ENCODE results near the gene DLX5.

Gene DLX5

DNA sequence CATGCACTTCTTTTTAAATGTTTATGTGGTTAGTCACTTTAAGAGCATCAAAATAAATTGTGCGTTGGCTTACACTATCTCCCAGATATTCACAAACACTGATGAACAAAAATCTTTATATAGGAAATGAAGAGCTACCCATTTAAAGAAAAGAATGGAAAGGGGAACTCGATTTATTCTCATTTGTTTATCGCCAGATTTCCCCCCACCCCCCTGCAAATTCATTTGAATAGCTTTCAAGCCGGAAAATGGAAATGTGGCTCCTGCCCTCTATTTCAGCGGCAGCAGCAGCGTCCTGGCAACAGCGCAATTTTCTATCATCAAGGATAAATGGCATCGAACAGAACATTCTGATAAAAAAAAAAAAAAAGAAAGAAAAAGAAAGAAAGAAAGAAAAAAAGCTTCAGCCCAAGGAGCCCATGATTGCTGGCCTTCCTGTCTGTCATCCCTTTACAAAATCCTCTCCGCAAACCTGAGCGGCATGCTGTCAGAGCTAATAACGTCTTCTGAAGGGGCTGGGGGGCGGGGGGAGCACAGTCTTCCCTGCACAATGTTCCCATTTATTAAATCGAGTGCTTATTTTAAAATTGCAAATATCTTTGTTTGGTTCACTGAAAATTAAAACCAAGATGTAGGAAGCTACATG, 33.0 kb downstream of the DLX5 start:
- TF ChIP-seq, protein P1, sequence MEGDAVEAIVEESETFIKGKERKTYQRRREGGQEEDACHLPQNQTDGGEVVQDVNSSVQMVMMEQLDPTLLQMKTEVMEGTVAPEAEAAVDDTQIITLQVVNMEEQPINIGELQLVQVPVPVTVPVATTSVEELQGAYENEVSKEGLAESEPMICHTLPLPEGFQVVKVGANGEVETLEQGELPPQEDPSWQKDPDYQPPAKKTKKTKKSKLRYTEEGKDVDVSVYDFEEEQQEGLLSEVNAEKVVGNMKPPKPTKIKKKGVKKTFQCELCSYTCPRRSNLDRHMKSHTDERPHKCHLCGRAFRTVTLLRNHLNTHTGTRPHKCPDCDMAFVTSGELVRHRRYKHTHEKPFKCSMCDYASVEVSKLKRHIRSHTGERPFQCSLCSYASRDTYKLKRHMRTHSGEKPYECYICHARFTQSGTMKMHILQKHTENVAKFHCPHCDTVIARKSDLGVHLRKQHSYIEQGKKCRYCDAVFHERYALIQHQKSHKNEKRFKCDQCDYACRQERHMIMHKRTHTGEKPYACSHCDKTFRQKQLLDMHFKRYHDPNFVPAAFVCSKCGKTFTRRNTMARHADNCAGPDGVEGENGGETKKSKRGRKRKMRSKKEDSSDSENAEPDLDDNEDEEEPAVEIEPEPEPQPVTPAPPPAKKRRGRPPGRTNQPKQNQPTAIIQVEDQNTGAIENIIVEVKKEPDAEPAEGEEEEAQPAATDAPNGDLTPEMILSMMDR (IDR thresholded peaks at IDR 0.05; ENCODE audit: low read depth, low read length): no peak
- no peak overlapping the region for H3K4me3 ChIP-seq (ENCODE audit: low read depth, low read length)

DNA sequence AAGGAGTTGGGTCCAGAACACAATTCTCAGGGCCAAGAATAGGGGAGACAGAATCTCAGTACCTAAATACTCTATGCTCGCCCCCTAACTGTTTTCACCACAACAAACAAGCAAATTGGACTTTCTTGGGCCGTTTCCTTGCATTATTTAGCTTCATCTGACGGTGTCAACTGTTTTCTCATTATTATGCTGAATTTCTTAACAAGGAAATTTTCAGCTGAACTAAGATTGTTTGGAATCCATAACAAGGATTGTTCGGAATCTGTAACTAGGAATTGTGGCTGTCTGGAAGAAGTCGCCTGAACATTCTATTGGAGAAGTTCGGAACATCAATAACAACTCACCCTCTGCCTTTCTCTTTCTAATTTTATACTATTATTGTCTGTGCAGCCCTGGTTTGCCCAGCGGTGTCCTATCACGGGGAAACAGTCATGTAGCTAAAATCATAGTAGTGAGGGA, 34.7 kb downstream of the DLX5 start:
- TF ChIP-seq, protein P1 (IDR thresholded peaks at IDR 0.05; ENCODE audit: low read depth, low read length): no peak
- H3K4me3 ChIP-seq (ENCODE audit: low read depth, low read length): no peak overlapping the region

GRCh38 chr7:96989241-96989858, 35.3 kb downstream of the DLX5 start:
- H3K4me3 ChIP-seq (ENCODE audit: low read depth, low read length): no peak overlapping the region
- TF ChIP-seq, protein P1 (IDR thresholded peaks at IDR 0.05; ENCODE audit: low read depth, low read length): no peak

DNA sequence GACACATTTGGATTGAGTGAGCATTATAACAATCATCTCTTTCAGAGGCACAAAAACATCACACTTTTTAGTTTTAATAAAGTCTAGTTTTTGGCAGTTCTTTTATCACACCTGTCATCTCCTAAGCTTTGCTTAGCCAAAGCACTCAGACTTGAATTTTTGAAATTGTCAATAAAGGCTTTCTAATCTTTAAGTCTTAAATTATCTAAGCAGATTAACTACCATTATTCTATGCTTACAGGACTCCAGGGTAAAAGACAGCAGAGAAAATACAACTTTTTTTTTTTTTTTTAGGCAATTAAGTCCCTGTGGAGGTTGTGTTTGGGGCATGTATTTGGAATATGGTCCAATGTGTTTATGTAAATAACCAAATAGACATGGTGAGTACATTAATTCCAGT, 36.9 kb downstream of the DLX5 start:
- H3K4me3 ChIP-seq (ENCODE audit: low read depth, low read length): no peak overlapping the region
- TF ChIP-seq, protein P1 (IDR thresholded peaks at IDR 0.05; ENCODE audit: low read depth, low read length): no peak

GRCh38 chr7:96986901-96987300, 37.7 kb downstream of the DLX5 start:
- H3K4me3 ChIP-seq (ENCODE audit: low read depth, low read length): no peak overlapping the region
- TF ChIP-seq, protein P1 (IDR thresholded peaks at IDR 0.05; ENCODE audit: low read depth, low read length): no peak

GRCh38 chr7:96985992-96986391, 38.6 kb downstream of the DLX5 start:
- TF ChIP-seq, protein P1 (IDR thresholded peaks at IDR 0.05; ENCODE audit: low read depth, low read length): no peak
- no peak overlapping the region for H3K4me3 ChIP-seq (ENCODE audit: low read depth, low read length)

- H3K4me3 ChIP-seq (ENCODE audit: low read depth, low read length): no peak overlapping the region
- TF ChIP-seq, protein P1 (IDR thresholded peaks at IDR 0.05; ENCODE audit: low read depth, low read length): no peak
Measured at GRCh38 chr7:96982586-96982985, 42.0 kb downstream of the DLX5 start.
